Immature natural killer cell (primary cell): Measurements from ENCODE around the gene SHF. TPM values are rescaled to one million over a fixed set of nuclear protein-coding genes. Genes with fewer than 3 reads are reported as not detected.

Experiments used
- DNase-seq, 3 donors: peaks; one replicate each; pipeline ENCODE4 v3.0.0; 2022; ENCODE audit warnings: mixed read lengths in 1 of 3
- H3K27ac Mint-ChIP-seq, 6 donors: one replicate each; pipeline ENCODE4 v1.8.0; 2020; ENCODE audit warnings: mixed read lengths in 6 of 6, mild to moderate bottlenecking in 5 of 6, inconsistent platforms in 4 of 6, moderate library complexity in 3 of 6
- H3K27me3 Mint-ChIP-seq, 3 donors: one replicate each; pipeline ENCODE4 v1.8.0; 2020 to 2021; ENCODE audit warnings: low read depth in 3 of 3, mild to moderate bottlenecking in 3 of 3, mixed read lengths in 3 of 3, moderate library complexity in 3 of 3, inconsistent platforms in 1 of 3
- H3K36me3 Mint-ChIP-seq, 3 donors: one replicate each; pipeline ENCODE4 v1.8.0; 2020; ENCODE audit warnings: mixed read lengths in 3 of 3, inconsistent platforms in 2 of 3, mild to moderate bottlenecking in 2 of 3
- H3K4me1 Mint-ChIP-seq, 2 donors: one replicate each; pipeline ENCODE4 v1.8.0; 2020; ENCODE audit warnings: inconsistent platforms in 2 of 2, mild to moderate bottlenecking in 2 of 2, mixed read lengths in 2 of 2, moderate library complexity in 1 of 2
- H3K4me3 Mint-ChIP-seq, 5 donors: one replicate each; pipeline ENCODE4 v1.8.0; 2020; ENCODE audit warnings: mild to moderate bottlenecking in 5 of 5, mixed read lengths in 5 of 5, inconsistent platforms in 3 of 5, moderate library complexity in 3 of 5
- H3K9me3 Mint-ChIP-seq, 6 donors: one replicate each; pipeline ENCODE4 v1.8.0; 2020; ENCODE audit warnings: mild to moderate bottlenecking in 6 of 6, mixed read lengths in 6 of 6, inconsistent platforms in 4 of 6, moderate library complexity in 3 of 6
- polyA plus RNA-seq, 3 donors: library from polyadenylated mRNA; unstranded; fragments of 300-500 nt; fragmentation: Illumina TruSeq; gene quantifications; one replicate each; pipeline ENCODE4 v1.2.3, GENCODE V29; 2021

The SHF gene
- polyA plus RNA-seq, 3 donors from 2014 or later: 0.76 to 2.0 (median 1.9) TPM

DNA sequence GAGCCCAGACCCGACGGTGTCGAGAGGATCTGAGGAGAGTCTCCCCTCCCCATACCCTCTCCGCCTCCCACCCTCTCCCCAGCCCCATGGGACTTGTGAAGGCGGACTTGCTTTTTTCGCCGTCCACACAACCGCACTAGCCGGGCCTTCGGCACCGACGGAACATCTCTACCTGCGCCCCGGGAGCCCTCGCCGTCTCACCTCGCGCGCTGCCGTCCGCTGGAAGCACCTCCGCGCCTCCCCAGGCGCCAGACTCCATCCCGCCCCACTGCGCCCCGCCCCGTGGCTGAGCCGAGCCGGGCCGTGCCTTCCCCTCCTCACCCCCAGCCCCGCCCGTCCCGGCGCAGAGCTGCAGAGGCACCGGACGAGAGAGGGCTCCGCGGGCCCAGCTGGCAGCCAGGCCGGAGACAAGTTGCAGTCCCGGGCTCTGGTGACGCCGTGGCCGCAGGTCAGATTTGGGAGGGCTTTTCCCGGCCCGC is 58.1 kb downstream of the SHF start, which contains the start of the genes DUOX1 and DUOXA1:
Gene DUOX1 (plus strand): TSS at position 344 of the 479 bp plus-strand sequence. CDS start 1,973 bp downstream, outside the sequence.
Gene DUOXA1 (minus strand): TSS at position 229 of the 479 bp plus-strand sequence. CDS start 6,865 bp downstream, outside the sequence.
- Mint-ChIP-seq H3K4me1 (peaks cover 3% of the 10 kb centered on the region in 2 donors), H3K36me3 (no peaks in the 10 kb centered on the region), H3K27ac (no peak within 1 kb of the TSS), H3K27me3 (peaks cover 22 to 37% (median 27%) of the 10 kb centered on the region in 3 donors), H3K4me3 (no peak within 1 kb of the TSS), H3K9me3 (no peaks in the 10 kb centered on the region)
- no peak for DNase-seq

DNA sequence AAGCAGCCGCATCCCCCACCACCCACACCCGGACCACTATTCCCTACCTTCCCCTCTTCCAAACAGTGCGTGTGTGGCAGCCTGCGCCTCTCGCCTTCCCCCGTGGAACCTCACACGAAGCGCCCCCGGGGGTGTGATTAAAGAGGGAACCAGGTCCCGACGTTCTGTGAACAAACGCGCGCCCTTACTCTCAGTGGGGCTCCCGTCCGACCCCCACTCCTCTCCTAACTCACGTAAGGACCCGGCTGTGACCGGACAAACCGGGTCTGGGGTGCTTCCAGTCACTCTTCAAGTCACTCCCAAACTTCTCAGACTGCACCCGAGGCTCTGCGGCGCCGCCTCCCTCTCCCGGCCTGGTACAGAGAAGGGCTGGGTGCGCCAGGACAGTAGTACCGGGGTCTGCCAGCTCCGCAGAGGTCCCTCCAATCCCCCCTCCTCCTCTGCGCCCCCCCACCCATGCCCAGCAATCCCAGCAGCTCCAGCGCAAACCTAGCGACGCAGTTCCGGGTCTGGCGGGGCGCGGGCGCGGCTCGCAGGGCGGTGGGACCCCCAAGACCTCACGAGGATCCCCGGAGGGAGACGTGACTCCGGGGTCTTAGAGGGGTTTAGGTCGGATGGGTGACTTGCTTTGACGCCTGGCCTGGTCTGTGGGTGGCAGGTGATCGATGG is 58.7 kb downstream of the SHF start:
- Mint-ChIP-seq H3K36me3 (no peaks in the 10 kb centered on the region), H3K4me3 (no peak overlapping the region), H3K4me1 (no peaks in the 10 kb centered on the region), H3K27me3 (peaks cover 21 to 34% (median 22%) of the 10 kb centered on the region in 3 donors), H3K27ac (no peak overlapping the region), H3K9me3 (no peaks in the 10 kb centered on the region)
- DNase-seq: no peak

DNA sequence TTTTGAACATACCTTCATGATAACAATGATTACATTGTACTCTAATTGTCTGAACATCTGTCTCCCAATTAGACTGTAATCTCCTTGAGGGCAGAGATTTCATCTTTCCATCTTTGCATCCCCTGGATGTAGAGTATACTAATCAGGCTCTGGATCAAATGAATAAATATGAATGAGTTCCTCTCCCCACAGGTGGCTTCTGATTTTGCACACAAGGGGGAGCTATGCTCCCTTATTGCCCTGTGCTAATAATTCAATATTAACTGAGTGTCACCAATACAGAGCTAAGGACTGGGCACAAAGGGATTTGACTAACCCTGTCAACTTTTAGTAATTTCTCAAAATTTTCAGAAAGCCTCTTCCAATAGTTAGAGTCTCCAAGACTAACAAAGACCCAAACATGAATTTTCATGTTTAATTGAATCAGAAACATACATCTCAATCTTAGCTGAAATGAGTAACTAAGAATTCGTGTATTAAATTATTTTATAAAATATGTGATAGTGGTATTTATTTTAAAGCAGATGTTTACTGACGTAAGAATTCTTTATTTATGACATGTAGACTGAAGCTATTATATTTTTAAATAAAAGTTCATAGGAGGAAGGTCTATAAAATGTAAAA is 61.1 kb downstream of the SHF start:
- Mint-ChIP-seq H3K27ac (no peak overlapping the region), H3K27me3 (peaks cover 14 to 24% (median 18%) of the 10 kb centered on the region in 3 donors), H3K36me3 (no peaks in the 10 kb centered on the region), H3K9me3 (no peaks in the 10 kb centered on the region), H3K4me3 (no peak overlapping the region), H3K4me1 (no peaks in the 10 kb centered on the region)
- DNase-seq: peak; percentile 33 to 40 (median 38)

DNA sequence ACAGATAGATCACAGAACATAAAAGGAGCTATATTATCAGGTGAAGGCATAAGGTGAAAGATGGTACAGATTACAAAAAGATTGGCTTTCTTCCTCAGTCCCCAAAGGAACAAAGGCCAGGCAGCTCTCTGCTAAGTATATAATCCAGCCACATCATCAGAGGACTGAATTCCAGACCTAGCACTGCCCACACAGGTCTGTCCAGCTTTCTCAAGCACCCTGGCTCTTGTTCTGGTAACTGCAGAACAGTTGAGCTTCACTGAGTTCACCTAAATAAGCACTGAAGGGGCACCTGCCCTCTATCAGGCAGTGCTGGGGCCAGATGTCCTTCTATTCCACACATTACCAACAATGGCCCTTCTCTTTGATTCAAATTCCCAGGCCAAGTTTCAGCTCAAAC is 64.4 kb downstream of the SHF start:
- Mint-ChIP-seq H3K4me1 (no peaks in the 10 kb centered on the region), H3K27me3 (peaks cover 9 to 23% (median 14%) of the 10 kb centered on the region in 3 donors), H3K4me3 (no peak overlapping the region), H3K36me3 (no peaks in the 10 kb centered on the region), H3K27ac (no peak overlapping the region), H3K9me3 (no peaks in the 10 kb centered on the region)
- DNase-seq: no peak

GRCh38 chr15:45122719-45123118 is 65.0 kb downstream of the SHF start:
- Mint-ChIP-seq H3K9me3 (no peaks in the 10 kb centered on the region), H3K36me3 (no peaks in the 10 kb centered on the region), H3K4me3 (no peak overlapping the region), H3K27me3 (peaks cover 7 to 22% (median 18%) of the 10 kb centered on the region in 3 donors), H3K4me1 (peaks cover 5 to 6% of the 10 kb centered on the region in 2 donors), H3K27ac (no peak overlapping the region)
- no peak for DNase-seq

GRCh38 chr15:45121706-45122417 is 65.9 kb downstream of the SHF start:
- Mint-ChIP-seq H3K27ac (no peak overlapping the region), H3K36me3 (no peaks in the 10 kb centered on the region), H3K27me3 (peaks cover 11 to 24% (median 18%) of the 10 kb centered on the region in 3 donors), H3K4me3 (no peak overlapping the region), H3K9me3 (no peaks in the 10 kb centered on the region), H3K4me1 (peaks cover 11 to 14% of the 10 kb centered on the region in 2 donors)
- DNase-seq: no peak

DNA sequence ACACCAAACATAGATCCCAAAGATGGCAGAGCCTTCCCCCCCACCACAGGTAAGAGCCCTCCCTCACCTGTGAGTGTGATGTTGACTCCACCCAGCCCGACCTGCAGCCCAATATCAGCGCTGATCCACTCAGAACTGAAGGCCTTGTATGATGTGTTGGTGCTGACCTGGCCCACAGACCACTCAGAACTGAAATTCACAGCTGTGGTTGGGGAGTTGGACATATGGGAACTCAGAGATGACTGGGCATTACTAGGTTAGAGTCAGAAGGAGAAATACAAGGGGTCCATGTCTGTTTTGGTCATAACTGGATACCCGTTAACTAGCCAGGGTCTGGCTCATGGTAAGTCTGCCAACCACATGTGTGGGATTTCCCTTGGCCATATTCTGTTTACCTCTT is 66.7 kb downstream of the SHF start:
- Mint-ChIP-seq H3K27me3 (peaks cover 15 to 25% (median 18%) of the 10 kb centered on the region in 3 donors), H3K9me3 (no peaks in the 10 kb centered on the region), H3K4me3 (no peak overlapping the region), H3K4me1 (peaks cover 14 to 16% of the 10 kb centered on the region in 2 donors), H3K27ac (no peak overlapping the region), H3K36me3 (no peaks in the 10 kb centered on the region)
- no peak for DNase-seq

GRCh38 chr15:45120081-45120972 is 67.4 kb downstream of the SHF start:
- no peak overlapping the region for H3K27ac Mint-ChIP-seq
- peaks cover 14 to 16% of the 10 kb centered on the region in 2 donors for H3K4me1 Mint-ChIP-seq
- H3K9me3 Mint-ChIP-seq: no peaks in the 10 kb centered on the region
- no peak overlapping the region for H3K4me3 Mint-ChIP-seq
- no peak for DNase-seq
- no peaks in the 10 kb centered on the region for H3K36me3 Mint-ChIP-seq
- H3K27me3 Mint-ChIP-seq: peaks cover 16 to 24% (median 22%) of the 10 kb centered on the region in 3 donors

GRCh38 chr15:45118996-45119395 is 68.8 kb downstream of the SHF start:
- no peak overlapping the region for H3K27ac Mint-ChIP-seq
- no peak for DNase-seq
- H3K4me1 Mint-ChIP-seq: peaks cover 14 to 16% of the 10 kb centered on the region in 2 donors
- no peaks in the 10 kb centered on the region for H3K9me3 Mint-ChIP-seq
- no peaks in the 10 kb centered on the region for H3K36me3 Mint-ChIP-seq
- no peak overlapping the region for H3K4me3 Mint-ChIP-seq
- peaks cover 16 to 28% (median 26%) of the 10 kb centered on the region in 3 donors for H3K27me3 Mint-ChIP-seq

- no peak overlapping the region for H3K27ac Mint-ChIP-seq
- H3K4me1 Mint-ChIP-seq: peaks cover 14 to 16% of the 10 kb centered on the region in 2 donors
Observed at GRCh38 chr15:45118131-45118588, 69.6 kb downstream of the SHF start.

DNA sequence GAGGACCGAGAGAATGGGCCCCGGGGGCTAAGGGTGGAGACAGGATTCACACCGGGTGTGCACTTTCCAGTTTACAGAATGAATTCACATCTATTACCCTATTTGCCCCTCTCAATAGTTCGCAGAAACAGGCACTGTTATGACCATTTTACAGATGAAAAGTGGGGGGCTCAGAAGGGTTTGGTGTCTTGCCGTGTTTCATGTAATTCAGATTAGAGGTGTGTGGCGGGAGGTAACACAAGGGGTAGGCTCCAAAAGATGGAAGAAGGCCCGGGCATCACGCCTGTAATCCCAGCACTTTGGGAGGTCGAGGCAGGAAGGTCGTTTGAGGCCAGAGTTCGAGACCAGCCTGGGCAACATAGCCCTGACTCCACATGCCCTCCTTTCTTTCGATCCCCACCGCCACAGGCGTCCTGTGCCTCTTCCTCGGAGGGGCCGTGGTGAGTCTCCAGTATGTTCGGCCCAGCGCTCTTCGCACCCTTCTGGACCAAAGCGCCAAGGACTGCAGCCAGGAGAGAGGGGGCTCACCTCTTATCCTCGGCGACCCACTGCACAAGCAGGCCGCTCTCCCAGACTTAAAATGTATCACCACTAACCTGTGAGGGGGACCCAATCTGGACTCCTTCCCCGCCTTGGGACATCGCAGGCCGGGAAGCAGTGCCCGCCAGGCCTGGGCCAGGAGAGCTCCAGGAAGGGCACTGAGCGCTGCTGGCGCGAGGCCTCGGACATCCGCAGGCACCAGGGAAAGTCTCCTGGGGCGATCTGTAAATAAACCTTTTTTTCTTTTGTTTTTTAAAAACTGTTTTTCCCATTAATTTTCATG is 70.2 kb downstream of the SHF start:
- Mint-ChIP-seq H3K36me3 (no peaks in the 10 kb centered on the region), H3K4me1 (peaks cover 14 to 16% of the 10 kb centered on the region in 2 donors), H3K9me3 (no peaks in the 10 kb centered on the region), H3K4me3 (peak overlapping the region; percentile 74 to 91 (median 83)), H3K27ac (no peak overlapping the region), H3K27me3 (peaks cover 11 to 31% (median 27%) of the 10 kb centered on the region in 3 donors)
- no peak for DNase-seq

More at GRCh38 chr15:45118131-45118588, 69.6 kb downstream of the SHF start:
- H3K36me3 Mint-ChIP-seq: no peaks in the 10 kb centered on the region
- peaks cover 14 to 31% (median 26%) of the 10 kb centered on the region in 3 donors for H3K27me3 Mint-ChIP-seq
- H3K9me3 Mint-ChIP-seq: no peaks in the 10 kb centered on the region
- H3K4me3 Mint-ChIP-seq: peak overlapping the region; percentile 74 to 91 (median 83)
- DNase-seq: peak; percentile 68 to 74 (median 73)
